ENCODE measurements around the gene DAP. TPM values are rescaled to one million over a fixed set of nuclear protein-coding genes. Genes with fewer than 3 reads are reported as not detected.
A peak's percentile ranks its signal among the peaks of the same experiment; 100 is the strongest.

The DAP gene
- polyA plus RNA-seq, 3 donors, result 60.9 to 69.0 (median 62.3) TPM

DNA sequence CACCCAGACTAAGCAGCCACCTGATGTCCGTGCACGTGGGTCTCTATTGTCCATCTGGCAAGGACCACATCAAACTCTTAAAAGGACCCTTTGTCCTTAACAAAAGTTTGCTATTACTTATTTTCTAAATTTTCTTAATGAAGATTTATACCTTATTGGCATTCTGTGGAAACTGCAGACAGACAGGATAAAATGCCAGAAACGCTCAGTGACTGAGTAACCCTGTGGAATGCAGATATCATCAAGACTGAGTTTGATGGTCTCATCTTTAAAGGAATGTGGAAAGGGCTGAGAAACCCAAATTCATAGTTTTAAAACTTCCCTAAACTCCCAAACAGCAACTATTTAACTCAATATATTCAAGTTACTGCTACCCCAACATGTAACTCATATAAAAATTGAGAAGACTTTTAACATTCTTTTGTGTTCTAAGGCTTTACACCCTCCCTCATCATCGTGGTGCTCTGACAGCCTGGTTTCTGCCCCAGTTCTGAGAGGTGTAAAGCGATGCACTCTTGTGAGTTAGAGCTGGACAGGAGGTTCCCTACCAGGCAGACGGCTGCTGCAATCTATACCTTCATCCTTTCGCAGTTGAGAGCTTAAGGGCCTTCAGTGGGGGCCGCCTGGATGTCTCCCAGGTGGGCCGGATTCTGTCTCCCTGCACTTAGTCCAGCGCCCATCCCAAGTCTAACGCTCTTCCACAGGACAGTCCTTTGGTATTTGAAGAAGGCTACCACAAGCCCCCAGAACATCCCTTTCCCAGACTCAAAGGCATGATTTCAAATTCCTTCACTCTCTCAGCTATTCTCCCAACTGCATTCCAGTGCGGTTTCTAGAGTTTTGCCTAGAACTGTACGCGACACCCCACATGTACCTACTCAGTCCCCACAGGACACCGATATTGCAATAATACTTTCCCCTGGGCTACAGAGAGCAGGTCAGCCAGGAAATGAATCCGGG is 68.9 kb downstream of the DAP start:
- Histone ChIP-seq H3K36me3 (replicated peaks in 1 of 2; ENCODE audit: control insufficient read depth in 1 of 2, insufficient read depth in 2 of 2, low read length in 2 of 2) (peaks cover 9 to 36% of the 10 kb centered on the region in 2 donors), H3K79me2 (ENCODE audit: insufficient read depth, low read length) (peaks cover 61% of the 10 kb centered on the region), H2AFZ (ENCODE audit: insufficient read depth, low read depth, low read length, poor library complexity, severe bottlenecking) (no peak overlapping the region), H3K9me3 (replicated peaks in 1 of 2; ENCODE audit: control insufficient read depth in 1 of 2, insufficient read depth in 1 of 2, low read length in 2 of 2) (no peaks in the 10 kb centered on the region), H3K27me3 (ENCODE audit: control insufficient read depth in 2 of 2, insufficient read depth in 2 of 2, low read length in 2 of 2) (no peaks in the 10 kb centered on the region), H3K4me2 (replicated peaks; ENCODE audit: extremely low read depth, low read length, poor library complexity, severe bottlenecking) (no peak overlapping the region), H3K4me1 (ENCODE audit: control insufficient read depth in 1 of 2, insufficient read depth in 2 of 2, low read length in 2 of 2) (no peaks in the 10 kb centered on the region), H3K9ac (ENCODE audit: insufficient read depth, low read length, poor library complexity, severe bottlenecking) (no peak overlapping the region), H3K27ac (ENCODE audit: low read depth in 1 of 2, low read length in 2 of 2) (no peak overlapping the region), H3K4me3 (replicated peaks in 1 of 3; ENCODE audit: low read depth in 2 of 3, low read length in 3 of 3) (no peak overlapping the region), H4K20me1 (ENCODE audit: insufficient read depth, low read length) (peaks cover 54% of the 10 kb centered on the region)
- Mint-ChIP-seq H3K4me3 (no peak overlapping the region), H3K9me3 (peaks cover 0 to 3% (median 0%) of the 10 kb centered on the region in 7 donors), H3K4me1 (peaks cover 15% of the 10 kb centered on the region), H3K27ac (peak overlapping the region in 2 of 7 donors; percentile 48 to 50), H3K27me3 (ENCODE audit: low read depth in 3 of 3) (peaks cover 0 to 3% (median 3%) of the 10 kb centered on the region in 3 donors), H3K36me3 (peaks cover 41 to 45% of the 10 kb centered on the region in 2 donors)
- intact Hi-C loops (cut with micrococcal nuclease), result loop anchor here (10.0 kb wide), 2 partner anchors 163 to 237 kb away; no protein-coding TSS in a partner anchor
- DNase-seq, result no peak
- 100% methylated on average over 9 of the region's 16 CpGs for WGBS (ENCODE audit: insufficient coverage)
- TF ChIP-seq, protein P1, sequence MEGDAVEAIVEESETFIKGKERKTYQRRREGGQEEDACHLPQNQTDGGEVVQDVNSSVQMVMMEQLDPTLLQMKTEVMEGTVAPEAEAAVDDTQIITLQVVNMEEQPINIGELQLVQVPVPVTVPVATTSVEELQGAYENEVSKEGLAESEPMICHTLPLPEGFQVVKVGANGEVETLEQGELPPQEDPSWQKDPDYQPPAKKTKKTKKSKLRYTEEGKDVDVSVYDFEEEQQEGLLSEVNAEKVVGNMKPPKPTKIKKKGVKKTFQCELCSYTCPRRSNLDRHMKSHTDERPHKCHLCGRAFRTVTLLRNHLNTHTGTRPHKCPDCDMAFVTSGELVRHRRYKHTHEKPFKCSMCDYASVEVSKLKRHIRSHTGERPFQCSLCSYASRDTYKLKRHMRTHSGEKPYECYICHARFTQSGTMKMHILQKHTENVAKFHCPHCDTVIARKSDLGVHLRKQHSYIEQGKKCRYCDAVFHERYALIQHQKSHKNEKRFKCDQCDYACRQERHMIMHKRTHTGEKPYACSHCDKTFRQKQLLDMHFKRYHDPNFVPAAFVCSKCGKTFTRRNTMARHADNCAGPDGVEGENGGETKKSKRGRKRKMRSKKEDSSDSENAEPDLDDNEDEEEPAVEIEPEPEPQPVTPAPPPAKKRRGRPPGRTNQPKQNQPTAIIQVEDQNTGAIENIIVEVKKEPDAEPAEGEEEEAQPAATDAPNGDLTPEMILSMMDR (IDR thresholded peaks at IDR 0.05), result no peak

DNA sequence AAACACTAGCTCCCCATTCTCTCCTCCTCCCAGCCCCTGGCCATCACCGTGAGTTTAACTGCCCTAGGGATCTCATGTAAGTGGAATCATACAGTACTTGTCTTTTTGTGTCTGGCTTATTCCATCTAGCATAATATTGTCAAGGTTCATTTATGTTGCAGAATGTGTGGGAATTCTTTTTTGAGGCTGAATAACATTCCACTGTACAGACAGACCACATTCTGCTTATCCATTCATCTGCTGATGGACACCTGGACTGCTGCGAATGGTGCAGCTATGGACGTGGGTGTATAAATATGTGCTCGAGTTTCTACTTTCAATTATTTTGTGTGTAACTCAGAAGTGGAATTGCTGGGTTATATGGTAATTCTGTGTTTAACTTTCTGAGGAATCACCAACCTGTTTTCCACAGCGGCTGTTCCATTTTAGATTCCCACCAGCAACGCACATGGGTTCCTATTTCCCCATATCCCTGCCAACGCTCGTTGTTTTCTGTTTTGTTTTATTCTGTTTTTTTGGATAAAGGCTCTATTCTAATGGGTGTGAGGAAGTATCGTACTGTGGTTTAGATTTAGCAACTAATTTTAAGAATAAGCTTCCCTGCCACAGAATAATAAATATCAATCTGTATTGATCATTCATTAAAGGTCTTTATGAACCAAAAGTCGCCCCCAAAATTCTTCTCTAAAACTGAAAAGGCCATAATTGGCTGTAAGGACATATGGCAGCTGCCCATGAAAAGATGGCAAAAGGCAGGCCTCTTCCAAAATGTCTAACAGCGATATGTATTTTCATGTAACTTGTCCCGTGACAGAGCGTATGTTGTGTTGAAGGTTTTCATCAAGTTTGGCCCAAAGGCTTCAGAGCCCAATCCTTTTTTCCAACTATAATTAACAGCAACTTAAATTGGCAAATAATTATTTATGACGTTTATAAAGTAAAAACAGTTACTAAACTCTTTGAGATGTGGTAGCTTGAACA is 70.3 kb downstream of the DAP start:
- Histone ChIP-seq H4K20me1 (ENCODE audit: insufficient read depth, low read length) (peaks cover 49% of the 10 kb centered on the region), H3K79me2 (ENCODE audit: insufficient read depth, low read length) (peaks cover 52% of the 10 kb centered on the region), H3K4me1 (ENCODE audit: control insufficient read depth in 1 of 2, insufficient read depth in 2 of 2, low read length in 2 of 2) (no peaks in the 10 kb centered on the region), H3K36me3 (replicated peaks in 1 of 2; ENCODE audit: control insufficient read depth in 1 of 2, insufficient read depth in 2 of 2, low read length in 2 of 2) (peaks cover 9 to 49% of the 10 kb centered on the region in 2 donors), H3K9me3 (replicated peaks in 1 of 2; ENCODE audit: control insufficient read depth in 1 of 2, insufficient read depth in 1 of 2, low read length in 2 of 2) (no peaks in the 10 kb centered on the region), H3K27me3 (ENCODE audit: control insufficient read depth in 2 of 2, insufficient read depth in 2 of 2, low read length in 2 of 2) (no peaks in the 10 kb centered on the region), H3K9ac (ENCODE audit: insufficient read depth, low read length, poor library complexity, severe bottlenecking) (no peak overlapping the region), H3K27ac (ENCODE audit: low read depth in 1 of 2, low read length in 2 of 2) (no peak overlapping the region), H3K4me2 (replicated peaks; ENCODE audit: extremely low read depth, low read length, poor library complexity, severe bottlenecking) (no peak overlapping the region), H2AFZ (ENCODE audit: insufficient read depth, low read depth, low read length, poor library complexity, severe bottlenecking) (no peak overlapping the region), H3K4me3 (replicated peaks in 1 of 3; ENCODE audit: low read depth in 2 of 3, low read length in 3 of 3) (no peak overlapping the region)
- intact Hi-C loops (cut with micrococcal nuclease), result loop anchor here (10.0 kb wide), 2 partner anchors 164 to 236 kb away; no protein-coding TSS in a partner anchor
- WGBS (ENCODE audit: insufficient coverage), result 100% methylated on average over 2 of the region's 14 CpGs
- H3K4me3 Mint-ChIP-seq, result no peak overlapping the region
- peaks cover 7% of the 10 kb centered on the region for H3K4me1 Mint-ChIP-seq
- peaks cover 0 to 3% (median 0%) of the 10 kb centered on the region in 3 donors for H3K27me3 Mint-ChIP-seq (ENCODE audit: low read depth in 3 of 3)
- DNase-seq, result no peak
- H3K9me3 Mint-ChIP-seq, result peaks cover 0 to 3% (median 0%) of the 10 kb centered on the region in 7 donors
- peaks cover 45 to 50% of the 10 kb centered on the region in 2 donors for H3K36me3 Mint-ChIP-seq
- TF ChIP-seq, protein P1 (IDR thresholded peaks at IDR 0.05), result no peak
- H3K27ac Mint-ChIP-seq, result peak overlapping the region in 4 of 7 donors; percentile 14 to 62 (median 36)
